Measurements from ENCODE around the gene TSSK3. TPM values are rescaled to one million over a fixed set of nuclear protein-coding genes. Genes with fewer than 3 reads are reported as not detected.
"Not testable (repeated sequence)": the region's sequence is repeated elsewhere in the genome, so short reads cannot be mapped to it uniquely, and the experiment has no call there.

TSSK3 gene
- total RNA-seq, 1 donor from 2014 or later = 0.98 TPM

DNA sequence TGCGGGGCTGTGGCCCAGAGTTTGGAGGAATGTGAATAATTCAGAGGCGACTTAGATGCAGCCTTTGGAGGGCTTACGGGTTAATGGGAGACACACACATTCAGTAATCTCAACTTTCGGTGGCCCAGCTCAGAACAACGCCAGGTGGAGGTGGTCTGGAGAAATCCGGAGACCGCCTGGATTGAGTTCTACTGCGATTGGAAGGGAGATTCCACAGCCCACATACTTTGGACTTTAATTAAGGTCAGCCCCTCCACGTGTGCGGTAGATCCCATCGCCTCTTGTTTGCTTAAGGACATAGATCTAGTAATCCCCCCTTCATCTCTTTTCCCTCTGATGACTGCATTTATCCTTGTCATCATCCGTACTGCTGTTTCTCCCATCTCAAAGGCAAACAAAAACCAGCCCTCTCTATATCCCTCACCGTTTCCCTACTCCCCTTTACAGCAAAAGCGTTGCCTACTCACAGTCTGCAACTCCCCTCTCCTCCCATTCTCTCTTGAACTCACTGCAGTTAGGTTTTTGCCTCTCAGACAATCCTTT is 32.6 kb downstream of the TSSK3 start:
- intact Hi-C loops (cut with micrococcal nuclease) = loop anchor here (1.0 to 5.0 kb wide), 20 partner anchors 19 to 1098 kb away; partner anchors contain the start of genes AK2, AZIN2, CCDC28B and EIF3I

DNA sequence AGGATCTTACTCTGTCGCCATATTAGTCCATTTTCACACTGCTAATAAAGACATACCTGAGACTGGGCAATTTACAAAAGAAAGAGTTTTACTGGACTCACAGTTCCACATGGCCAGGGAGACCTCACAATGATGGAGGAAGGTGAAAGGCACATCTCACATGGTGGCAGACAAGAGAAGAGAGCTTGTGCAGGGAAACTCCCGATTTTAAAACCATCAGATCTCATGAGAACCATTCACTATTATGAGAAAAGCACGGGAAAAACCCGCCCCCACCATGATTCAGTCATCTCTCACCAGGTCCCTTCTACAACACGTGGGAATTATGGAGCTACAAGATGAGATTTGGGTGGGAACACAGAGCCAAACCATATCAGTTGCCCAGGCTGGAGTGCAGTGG is 34.2 kb downstream of the TSSK3 start:
- intact Hi-C loops (cut with micrococcal nuclease) = not testable (repeated sequence)

DNA sequence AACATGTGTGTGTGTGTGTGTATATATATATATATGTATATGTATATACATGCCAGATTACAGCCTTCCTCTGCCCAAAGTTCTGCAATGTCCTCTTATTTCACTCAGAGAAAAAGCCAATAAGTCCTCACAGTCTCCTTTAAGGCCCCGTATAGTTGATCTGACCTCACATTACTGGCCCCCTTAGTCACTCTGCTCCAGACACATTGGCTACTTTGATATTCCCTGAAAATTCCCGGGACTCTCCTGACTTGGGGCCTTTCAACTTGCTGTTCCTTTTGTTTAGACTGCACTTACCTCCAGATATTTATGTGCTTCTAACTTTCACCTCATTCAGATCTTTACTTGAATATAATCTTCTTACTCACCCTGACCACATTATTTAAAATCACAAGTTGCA is 36.1 kb downstream of the TSSK3 start:
- intact Hi-C loops (cut with micrococcal nuclease) = no loop called here

DNA sequence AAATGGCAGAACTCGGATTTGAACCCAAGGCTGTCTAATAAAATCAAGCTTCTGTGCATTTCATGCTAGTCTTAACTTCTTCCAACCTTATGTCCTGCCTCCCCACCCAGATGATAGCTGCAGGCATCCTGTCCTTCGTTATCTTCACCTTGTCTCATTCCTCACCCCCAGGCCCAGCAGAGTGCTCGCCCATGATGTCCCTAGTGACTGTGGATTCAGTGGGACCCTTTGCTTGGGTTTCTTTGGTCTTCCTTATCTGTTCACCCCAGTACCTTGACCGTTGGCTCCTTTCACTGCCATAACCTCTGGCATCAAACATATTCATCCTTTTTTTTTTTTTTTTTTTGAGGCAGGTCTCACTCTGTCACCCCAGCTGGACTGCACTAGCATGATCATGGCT is 37.5 kb downstream of the TSSK3 start:
- intact Hi-C loops (cut with micrococcal nuclease) = loop anchor here (1.0 kb wide), 1 partner anchor 14 kb away; no protein-coding TSS in a partner anchor

DNA sequence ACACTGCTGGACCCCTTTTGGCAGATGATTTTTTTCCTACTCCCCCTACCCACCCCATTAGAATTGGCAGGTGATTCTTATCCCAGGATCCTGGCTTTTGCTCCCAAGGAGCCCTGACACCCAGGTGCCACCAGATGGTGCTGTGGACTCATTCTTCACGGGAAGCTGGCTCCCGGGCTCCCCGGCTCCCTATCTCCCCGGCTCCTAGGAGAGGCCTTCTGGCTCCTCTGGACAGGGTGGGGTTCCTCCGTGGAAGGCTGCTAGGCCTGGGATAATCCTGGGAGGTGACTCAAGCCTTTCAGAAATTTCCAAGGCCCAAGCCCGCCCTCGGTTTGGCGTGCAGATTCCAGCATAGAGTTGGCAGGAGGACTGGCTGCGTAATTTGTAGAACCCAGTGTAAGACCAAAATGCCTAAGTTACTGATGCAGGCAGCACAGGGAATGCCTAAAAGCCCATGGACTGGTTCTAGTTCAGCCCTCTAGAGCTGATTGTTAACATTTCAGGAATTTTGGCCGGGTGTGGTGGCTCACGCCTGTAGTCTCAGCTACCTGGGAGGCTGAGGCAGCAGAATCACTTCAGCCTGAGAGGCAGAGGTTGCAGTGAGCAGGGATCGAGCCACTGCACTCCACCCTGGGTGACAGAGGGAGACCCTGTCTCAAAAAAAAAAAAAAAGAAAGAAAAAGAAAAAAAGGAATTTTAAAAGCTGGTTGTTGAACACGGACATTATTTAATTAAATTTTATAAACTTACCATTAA is 38.7 kb downstream of the TSSK3 start:
- intact Hi-C loops (cut with micrococcal nuclease) = loop anchor here (1.0 kb wide), 1 partner anchor 13 kb away; no protein-coding TSS in a partner anchor

DNA sequence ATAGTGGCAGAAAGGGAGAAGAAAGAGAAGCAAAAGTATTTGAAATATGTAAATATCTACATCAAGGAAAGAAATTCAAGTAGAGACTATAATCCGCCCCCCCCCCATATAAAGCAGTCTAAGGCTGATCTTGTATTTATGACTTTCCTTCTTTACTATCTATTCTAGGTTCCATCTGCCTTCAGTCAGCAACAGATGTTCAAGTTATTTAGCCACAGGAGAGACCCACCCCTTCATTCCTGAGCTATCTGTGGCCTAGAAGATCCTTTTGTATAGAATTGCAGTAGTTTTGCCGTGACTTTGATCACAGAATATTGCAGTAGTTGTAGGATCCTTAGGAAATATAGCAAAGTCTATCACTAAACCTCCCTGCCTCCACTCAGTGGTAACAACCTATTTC is 42.6 kb downstream of the TSSK3 start:
- intact Hi-C loops (cut with micrococcal nuclease) = no loop called here

DNA sequence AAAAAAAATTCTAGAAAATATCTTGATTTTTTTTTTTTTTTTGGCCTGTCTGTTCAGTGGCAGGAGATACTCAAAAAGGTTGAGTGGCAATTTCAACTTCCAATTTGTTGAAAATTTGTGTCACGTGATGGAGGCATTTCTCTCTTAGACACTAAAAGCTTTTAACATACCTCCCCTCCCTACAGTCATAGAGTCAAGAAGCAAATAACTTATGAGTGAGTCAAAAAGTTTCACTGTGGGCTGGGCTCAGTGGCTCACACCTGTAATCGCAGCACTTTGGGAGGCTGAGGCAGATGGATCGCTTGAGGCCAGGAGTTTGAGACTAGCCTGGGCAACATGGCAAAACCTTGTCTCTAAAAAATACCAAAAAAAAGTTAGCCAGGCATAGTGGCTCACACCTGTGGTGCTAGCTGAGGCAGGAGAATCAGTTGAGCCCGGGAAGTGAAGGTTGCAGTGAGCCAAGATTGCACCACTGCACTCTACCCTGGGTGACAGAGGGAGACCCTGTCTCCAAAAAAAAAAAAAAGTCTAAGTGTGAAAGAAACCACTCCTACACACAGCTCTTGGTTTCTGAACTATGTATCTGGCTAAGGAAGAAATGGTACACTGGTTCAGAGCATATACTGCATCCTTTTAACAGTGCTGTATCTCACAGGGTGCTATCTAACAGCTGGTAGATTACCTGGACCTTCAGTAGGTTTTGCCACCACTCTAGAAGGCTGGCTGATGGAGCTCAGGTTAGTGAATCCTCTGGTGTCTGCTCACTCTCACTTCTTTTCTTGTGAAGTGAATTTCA is 43.5 kb downstream of the TSSK3 start:
- intact Hi-C loops (cut with micrococcal nuclease) = no loop called here

DNA sequence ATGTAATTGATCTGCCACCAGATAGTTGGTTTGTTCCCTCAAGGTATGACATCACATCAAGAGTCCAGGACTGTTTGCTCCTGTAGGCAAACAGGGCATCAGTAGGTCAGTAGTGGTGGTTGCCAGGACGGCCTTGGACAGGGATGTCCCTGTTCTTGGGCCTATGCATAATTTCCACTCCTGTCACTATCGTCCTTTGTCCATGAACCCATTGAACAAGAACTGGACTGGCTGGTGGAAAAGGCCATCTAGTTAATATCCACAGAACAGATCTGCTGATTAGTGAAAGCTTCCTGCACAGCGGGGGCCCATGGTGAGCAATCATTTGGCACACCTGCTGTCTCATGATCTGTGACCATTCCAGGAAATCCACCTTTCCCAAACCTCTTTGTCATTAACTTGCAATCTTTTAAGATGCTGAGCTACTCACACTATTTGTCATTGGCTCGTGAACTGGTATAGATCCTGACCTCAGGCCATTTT is 44.3 kb downstream of the TSSK3 start:
- intact Hi-C loops (cut with micrococcal nuclease) = no loop called here

DNA sequence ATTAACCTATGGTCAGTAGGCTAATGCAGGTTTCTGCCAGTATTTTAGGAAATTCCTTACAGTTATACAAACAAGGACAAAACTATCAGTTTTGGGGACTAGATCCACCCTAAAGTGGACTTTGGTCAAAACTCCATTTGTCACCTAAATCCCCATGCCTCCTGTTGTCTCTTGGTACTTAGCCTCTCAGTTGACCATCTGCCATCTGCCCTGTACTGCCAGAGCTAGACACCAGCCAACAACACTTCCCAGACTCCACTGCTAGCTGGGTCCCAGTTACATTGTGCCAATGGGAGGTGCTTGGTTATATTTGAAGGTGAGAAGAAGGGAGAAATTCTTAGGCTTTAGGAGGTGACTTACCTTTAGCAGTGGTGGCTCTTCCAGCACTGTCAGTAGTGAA is 48.9 kb downstream of the TSSK3 start:
- intact Hi-C loops (cut with micrococcal nuclease) = loop anchor here (5.0 kb wide), 3 partner anchors 209 to 749 kb away; partner anchors contain the start of gene CCDC28B

DNA sequence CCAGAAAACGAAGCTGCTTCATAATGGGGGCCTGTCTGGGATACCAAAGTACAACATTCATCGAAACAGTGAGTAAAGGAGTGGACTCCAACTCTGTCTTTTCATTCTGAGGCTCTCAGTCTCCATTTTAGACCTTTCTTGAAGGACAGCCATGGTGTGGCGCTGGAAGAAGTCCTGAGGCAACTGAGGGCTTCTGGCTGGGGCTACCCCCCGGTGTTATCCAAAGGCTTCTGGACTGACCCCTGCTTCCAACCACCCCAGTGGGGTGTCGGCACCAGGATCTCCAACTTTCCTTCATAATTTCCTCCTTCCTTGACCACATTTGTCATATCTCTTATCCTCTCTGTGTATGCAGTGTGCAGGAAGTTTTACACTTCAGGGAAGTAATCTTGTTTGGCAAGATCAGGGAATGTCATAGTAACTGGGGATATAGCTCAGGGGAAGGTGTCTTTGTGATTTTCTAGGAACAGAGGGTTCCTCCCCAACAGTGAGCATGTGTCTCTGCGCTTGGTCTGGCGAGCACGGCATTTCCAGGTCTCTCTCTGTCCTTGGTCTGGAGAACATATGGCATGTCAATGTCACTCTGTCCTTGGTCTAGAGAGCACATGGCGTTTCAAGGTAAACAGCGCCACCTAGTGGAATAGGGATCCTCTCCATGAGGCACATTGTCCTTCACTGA is 51.3 kb downstream of the TSSK3 start:
- intact Hi-C loops (cut with micrococcal nuclease) = loop anchor here (1.0 to 5.0 kb wide), 8 partner anchors 13 to 751 kb away; partner anchors contain the start of genes BSDC1, CCDC28B and KPNA6

Other genes starting within 250 kb of the TSSK3 start
- gene TXLNA, start 182.9 kb upstream of the TSSK3 start, total RNA-seq = 96.7 and 97.3 TPM in 2 replicates
- gene CCDC28B, start 161.9 kb upstream of the TSSK3 start, total RNA-seq = 31.7 and 33.2 TPM in 2 replicates
- gene IQCC, start 156.9 kb upstream of the TSSK3 start, total RNA-seq = 2.5 and 3.6 TPM in 2 replicates
- gene DCDC2B, start 153.4 kb upstream of the TSSK3 start, total RNA-seq = 0.22 TPM in 1 of 2 replicates, not detected in the other
- 17.1 and 21.7 TPM in 2 replicates for gene TMEM234, start 140.2 kb upstream of the TSSK3 start, total RNA-seq
- 196 and 197 TPM in 2 replicates for gene EIF3I, start 140.1 kb upstream of the TSSK3 start, total RNA-seq
- gene FAM167B, start 115.3 kb upstream of the TSSK3 start, total RNA-seq = 0.22 and 0.68 TPM in 2 replicates
- gene LCK, start 111.3 kb upstream of the TSSK3 start, total RNA-seq = 425 and 440 TPM in 2 replicates
- 208 and 210 TPM in 2 replicates for gene HDAC1, start 70.5 kb upstream of the TSSK3 start, total RNA-seq
- gene MARCKSL1, start 26.3 kb upstream of the TSSK3 start, total RNA-seq = 26.1 and 26.7 TPM in 2 replicates
- 7.1 and 10.0 TPM in 2 replicates for gene FAM229A, start 54 bp upstream of the TSSK3 start, total RNA-seq
- 60.3 and 63.7 TPM in 2 replicates for gene BSDC1, start 31.9 kb downstream of the TSSK3 start, total RNA-seq
- gene ZBTB8B, start 102.5 kb downstream of the TSSK3 start, total RNA-seq = not detected in 2 replicates
- gene ZBTB8A, start 176.9 kb downstream of the TSSK3 start, total RNA-seq = 0.10 TPM in 2 replicates

All from T-helper 1 cell treated with Interleukin-12 subunit alpha and Interleukin-12 subunit beta and Interleukin-4 antibody, amounts not matched to agents 30 ng/mL and 1 ng/mL, for 36 hours (primary cell).